ENCODE data around the gene TTC39A.

Gene TTC39A

DNA sequence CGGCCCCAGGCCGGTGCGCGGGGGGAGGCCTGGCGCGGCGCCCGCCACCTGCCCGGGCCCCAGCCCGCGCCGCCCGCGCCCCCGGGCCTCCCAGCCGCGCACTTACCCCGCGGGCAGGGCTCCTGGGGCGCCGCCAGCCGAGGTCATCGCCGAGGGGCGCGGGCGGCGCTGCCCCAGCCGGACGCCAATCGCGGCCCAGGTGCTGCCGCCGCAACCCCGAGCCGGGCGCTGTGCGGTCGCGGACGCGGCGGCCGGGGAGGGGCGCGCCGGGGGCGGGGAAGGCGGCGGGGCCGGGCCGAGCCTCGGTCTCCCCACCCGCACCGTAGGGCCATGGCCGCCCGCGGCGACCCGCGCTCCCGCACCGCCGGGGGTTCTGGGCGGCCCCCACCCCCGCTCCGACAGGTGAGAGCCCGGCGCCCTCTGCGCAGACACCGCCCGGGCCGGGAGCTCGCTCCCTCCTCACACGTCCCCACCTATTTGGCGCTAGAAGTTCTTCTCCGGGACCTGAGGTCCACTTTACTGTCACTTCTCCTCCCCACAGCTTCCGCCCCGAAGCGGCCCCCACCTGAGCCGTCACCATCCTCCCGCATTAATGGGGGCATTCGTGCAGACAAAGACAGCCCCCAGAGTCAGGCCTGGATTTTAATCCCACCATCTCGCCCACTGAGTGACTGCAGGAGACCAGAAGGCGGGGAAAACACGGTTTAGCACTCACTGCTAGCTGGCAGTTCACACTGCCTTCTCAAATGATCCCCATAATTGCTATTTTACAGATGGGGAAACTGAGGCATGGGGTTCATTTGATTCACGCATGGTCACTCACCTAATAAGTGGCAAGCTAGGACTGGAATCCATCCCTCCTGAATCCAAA, at the start of gene TTC39A:
Gene TTC39A, minus strand, starts transcription at position 232 of the 871 bp plus-strand sequence. Its CDS starts 85 bp downstream, at position 147.
- DNase-seq (ENCODE audit: low read depth in 3 of 3), result no peak

DNA sequence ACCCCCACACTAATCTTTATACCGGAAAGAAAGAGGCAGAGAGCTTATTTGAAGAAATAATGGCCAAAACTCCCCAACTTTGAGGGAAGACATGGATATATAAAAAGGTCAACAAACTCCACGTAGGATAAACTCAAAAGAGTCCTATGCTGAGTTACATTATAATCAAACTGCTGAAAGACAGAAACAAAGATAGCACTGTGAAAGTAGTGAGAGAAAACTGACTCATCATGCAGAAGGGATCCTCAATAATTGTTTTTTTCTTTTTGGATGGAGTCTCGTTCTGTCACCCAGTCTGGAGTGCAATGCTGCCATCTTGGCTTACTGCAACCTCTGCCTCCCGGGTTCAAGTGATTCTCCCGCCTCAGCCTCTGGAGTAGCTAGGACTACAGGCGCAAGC, 48.5 kb upstream of the TTC39A start:
- DNase-seq (ENCODE audit: low read depth in 3 of 3), result no peak

DNA sequence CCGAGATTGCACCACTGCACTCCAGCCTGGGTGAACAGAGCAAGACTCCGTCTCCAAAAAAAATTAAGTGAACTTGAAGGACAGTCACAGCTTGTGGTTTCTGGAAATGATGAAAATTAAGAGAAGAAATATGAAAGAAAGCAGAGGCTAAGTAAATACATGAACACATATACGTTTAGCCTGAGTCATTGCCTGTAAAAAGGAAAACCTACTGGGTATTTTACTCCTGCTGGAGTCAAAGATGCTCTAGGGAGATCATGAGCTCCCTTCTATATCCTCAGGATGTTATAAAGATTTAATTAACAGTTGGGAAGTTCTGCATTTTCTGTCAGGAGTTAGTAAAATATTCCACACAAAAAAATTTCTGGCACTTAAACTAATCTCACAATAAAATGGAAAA, 43.5 kb upstream of the TTC39A start:
- DNase-seq (ENCODE audit: low read depth in 3 of 3), result no peak

DNA sequence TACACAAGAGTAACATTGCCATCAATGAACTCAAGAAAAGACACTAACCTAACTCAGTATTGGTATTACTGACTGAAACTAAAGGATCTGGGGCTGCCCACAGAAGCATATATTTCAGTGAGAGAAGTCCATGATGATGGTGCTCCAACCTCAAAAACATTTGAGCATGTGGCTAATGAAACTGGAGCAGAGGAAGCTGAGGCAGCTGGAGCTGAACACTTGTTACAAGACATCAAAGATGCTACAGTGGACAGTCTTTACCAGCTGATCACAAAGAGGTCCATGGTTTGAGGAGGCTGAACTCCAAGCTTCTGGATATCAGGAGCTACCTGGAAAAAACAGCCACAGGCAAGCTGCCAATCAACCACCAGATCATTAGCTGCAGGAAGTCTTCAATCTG, 42.2 kb upstream of the TTC39A start:
- no peak for DNase-seq (ENCODE audit: low read depth in 3 of 3)

DNA sequence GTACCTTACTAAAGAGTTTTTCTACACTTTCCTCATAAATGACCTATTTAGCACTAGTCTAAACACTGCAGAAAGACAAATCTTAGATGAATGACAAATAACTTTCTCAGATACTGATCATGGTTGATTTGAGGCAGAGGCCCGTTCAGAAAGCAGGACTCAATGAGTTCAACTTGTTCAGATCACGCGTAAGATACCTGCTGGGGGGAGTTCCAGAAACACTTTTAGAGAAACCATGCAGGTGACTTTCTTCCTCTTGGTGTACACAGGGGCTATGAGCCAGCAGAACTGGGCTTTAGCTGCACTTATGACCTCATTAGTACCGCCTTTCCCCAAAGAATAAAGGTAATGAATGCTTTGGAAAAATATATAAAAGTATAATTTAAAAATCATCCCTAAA, 38.8 kb upstream of the TTC39A start:
- DNase-seq (ENCODE audit: low read depth in 3 of 3), result no peak

DNA sequence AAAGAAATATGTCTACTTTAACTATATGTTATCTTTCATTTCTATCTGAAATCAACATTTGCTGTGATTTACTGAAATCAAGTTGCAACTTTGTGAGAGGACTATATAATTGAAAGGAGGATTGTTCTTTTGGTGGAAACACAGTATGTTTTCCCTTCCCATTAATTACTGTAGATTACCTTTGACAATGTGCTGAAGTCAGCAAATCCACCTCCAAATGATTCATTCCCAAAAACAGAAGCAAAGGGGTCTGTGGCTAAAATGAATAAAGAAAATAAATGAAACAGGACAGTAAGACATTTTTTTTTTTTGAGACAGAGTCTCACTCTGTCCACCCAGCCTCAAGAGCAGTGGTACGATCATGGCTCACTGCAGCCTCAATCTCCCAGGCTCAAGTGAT, 35.4 kb upstream of the TTC39A start:
- DNase-seq (ENCODE audit: low read depth in 3 of 3), result no peak

DNA sequence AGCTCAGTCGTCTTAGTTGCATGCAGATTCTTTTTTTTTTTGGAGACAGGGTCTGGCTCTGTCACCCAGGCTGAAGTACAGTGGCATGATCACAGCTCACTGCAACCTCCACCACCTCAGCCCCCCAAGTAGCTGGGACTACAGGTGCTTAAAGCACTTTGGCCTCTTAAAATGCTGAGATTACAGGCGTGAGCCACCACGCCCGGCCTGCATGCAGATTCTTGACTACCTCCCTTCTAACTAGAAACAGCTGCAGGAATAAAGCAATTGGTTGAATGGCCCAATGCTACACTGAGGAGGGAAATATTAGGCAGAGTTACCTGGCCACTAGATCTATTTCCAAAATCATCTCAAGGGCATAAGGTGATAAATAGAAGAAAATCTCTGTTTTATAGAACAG, 29.5 kb upstream of the TTC39A start:
- DNase-seq (ENCODE audit: low read depth in 3 of 3), result no peak

DNA sequence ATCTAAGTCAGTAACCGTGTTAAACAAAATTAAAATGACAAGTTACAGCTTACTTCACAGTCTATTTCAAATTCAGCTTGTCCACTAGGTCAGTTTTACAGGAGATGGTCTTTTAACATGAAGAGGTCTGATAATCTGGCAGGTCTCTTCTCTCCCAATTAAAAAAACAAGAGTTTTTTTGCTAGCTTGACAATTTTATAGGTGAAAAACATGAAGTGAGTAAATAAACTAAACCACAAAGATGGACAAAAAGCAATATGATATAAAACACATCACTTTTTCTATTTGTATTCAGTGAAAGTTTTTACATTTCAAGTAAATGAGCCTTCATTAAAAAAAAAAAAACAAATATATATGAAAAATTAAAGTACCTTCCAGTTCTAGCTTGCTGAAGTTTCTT, 25.0 kb upstream of the TTC39A start:
- DNase-seq (ENCODE audit: low read depth in 3 of 3), result no peak

DNA sequence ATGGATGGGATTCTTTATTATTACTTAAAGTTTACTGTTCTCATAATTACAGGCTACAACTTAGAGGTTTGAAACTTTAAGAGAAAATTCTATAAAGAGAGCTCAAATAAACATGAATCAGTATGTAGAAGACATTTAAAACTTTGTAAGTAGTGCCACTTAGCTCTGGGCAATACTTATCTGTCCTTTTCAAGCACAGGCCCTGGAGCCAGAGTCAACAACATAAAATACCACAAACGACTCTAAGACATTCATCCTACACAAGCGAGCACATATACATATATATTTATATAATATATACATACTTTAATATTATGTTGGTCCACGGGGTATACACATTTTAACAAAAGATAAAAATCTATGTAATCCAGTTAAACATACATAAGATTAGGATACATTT, 24.1 kb upstream of the TTC39A start:
- no peak for DNase-seq (ENCODE audit: low read depth in 3 of 3)

DNA sequence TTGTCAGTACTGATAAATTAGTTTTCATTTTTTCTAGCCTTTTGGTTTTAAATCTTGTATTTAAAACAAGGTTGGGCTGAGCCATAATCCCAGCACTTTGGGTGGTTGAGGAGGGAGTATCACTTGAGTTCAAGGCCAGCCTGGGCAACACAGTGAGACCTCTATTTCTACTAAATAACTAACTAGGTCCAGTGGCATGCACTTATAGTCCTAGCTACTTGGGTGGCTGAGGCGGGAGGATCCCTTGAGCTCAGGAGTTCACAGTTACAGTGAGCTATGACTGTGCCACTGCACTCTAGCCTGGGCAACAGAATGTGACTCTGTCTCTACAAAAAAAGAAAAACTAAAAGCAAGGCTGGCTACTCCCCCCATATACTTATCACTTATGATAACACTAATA, 21.5 kb upstream of the TTC39A start:
- DNase-seq (ENCODE audit: low read depth in 3 of 3), result no peak

DNA sequence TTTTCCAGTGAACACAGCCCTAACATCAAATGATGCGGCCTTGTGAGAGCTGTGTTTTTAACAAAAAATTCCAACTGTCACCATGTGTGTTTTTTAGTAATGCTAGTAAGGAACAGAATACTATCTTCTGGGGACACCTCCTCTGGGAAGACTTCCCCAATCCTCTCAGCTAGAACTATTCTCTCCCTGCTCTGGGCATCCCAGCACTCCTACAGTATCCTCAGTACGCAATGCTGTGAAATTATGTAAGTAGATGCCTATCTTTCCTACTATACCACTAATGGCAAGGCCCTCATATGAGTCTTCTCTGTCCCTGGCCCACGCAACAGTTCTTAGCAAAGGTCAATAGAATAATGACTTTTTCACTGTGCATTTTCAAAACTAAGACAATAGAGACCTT, 19.5 kb upstream of the TTC39A start:
- no peak for DNase-seq (ENCODE audit: low read depth in 3 of 3)

DNA sequence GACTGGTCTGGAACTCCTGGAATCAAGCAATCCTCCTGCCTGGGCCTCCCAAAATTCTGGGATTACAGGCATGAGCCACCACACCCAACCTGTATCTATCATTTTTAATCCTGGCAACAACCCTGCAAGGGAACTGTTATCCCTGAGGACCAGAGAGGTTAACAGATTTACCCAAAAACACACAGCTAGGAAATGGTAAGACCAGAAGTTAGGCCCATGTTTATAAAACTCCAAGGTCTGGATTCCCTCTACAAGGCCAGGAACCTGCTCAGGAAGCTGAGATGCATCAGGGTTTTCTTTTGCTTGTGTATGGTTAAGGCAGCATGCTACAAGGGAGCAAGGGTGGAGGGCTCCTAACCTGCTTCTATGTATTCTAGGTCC, 17.8 kb upstream of the TTC39A start:
- DNase-seq (ENCODE audit: low read depth in 3 of 3), result no peak

DNA sequence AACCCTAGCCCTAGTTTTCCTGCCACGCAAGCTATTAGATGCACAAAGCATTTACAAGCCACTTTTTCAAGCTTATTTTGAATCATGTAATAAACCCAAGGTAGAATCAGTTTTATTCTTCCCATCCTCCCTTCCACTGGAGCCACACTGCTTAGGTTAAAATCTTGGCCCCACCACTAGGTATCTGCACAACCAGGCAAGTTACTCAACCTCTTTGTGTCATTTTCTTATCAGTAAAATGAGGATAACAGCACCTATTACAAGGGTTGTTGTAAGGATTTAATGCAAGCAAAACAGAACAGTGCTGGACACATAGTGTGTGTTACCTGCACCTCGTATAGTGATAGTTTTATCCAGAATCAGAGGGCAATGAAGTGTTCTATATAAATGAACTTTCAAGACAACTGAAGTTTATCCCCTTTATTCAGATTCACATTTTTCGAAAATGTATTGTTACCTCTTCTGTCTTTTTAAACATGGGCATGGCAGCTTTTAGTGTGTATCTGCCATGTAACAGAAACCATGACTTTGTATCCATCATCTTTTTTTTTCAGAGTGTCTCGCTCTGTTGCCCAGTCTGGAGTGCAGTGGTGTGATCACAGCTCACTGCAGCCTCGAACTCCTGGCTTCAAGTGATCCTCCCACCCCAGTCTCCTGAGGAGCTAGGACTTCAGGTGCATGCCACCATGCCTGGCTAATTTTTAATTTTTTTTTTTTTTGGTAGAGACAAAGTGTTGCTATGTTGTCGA, 17.2 kb upstream of the TTC39A start:
- no peak for DNase-seq (ENCODE audit: low read depth in 3 of 3)

DNA sequence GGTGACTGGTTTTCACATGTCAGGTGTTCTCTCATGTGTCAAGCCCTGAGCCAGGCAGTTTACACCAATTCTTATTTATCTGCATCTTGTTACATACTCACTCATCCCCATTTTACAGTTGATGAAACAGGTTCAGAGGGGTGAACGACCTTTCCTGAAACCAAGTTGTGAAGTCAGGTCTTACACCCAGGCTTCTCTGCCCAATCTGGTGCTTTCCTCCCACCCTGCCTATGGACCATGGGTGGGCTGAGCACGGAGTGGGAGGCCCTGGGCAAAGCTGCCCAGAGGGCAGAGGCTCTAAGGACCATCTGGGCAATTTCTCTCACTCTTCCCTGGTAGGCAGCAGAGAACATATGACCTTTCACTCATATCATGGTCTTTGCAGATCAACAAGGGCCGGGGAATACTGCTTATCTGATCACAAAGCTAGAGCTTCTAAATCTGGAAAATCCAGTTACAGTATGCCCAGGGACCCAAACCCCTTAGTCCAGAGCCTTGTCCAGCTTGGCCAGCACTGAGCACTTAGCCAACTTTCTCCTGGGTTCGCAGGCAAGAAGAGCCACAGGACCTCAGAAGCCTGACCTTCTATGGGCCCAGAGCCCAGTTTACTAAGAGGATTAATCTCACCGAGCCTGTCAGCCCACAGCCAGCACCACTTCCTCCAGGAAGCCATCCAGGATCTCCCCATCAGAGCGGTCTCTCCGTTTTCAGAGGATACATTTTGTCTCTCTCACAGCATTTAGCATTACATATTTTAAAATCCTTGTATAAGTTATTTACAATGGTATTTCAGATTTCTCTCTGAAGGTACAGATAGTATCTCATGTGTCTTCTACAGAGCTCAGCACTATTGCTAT, 16.0 kb upstream of the TTC39A start:
- DNase-seq (ENCODE audit: low read depth in 3 of 3), result no peak

DNA sequence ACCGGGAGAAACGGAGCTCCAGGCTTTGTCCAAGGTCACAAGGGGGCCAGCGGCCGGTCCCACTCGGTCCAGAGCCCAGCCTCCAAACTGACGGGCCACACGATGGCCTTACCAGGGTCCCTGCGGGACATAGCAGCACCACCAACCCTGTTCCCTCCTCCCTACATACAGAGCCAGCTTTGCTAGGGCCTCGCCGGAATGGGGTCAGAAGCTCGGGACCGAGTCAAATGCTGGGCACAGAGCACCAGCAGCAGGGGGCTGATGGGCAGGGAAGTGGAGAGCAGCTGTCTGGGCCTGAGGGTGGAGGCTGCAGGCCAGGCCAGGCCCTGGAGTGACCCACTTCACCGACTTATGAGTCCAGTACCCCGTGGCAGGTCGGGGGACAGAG, 14.9 kb upstream of the TTC39A start:
- DNase-seq (ENCODE audit: low read depth in 3 of 3), result no peak

DNA sequence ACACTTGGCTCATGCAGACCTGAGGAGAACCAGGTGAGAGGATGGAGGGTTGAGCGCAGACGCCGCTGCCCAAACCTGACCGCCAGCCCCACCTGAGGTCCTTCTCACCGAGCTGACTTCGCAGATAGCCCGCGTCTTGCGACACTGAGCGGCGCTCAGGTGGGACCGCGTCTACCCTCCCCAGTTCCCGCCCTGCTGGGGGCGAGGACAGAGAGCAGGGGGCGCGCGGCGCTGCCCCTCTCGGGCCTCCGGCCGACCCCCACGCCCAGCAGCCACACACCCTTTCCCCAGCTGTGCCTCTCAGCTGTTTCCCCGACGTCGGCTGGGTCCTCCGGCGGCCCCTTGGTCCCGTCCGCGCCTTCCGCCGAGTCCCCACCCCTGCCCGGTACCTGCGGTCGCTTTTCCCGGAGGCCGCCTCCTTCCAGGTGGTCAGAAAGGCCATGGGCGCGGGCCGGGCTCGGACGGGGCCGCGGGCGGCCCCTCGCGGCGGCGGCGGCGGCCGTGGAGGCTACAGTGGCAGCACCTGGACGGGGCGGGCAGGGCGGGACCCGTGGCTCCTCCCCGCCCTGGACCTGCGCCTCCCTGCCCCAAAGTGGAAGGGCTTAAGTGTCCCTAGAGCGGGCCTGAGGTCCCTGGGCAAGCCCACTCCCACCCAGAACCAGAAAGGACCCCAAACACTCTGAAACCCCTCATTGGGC, 14.4 kb upstream of the TTC39A start:
- DNase-seq (ENCODE audit: low read depth in 3 of 3), result no peak

DNA sequence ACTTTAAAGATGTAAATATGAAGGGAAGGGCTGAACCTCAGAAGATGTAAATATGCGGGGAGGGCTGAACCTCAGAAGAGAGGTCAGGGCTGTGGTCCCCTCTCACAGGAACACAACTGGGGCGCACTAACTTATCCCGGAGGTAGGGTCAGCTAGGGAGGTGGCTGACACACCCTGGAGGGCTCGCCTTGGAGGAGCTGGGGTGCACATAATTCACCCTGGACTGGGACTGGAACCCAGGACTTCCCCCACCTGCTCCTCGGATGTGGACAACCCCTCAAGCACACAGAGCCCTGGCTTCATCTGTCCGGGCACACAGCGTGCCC, 13.9 kb upstream of the TTC39A start:
- no peak for DNase-seq (ENCODE audit: low read depth in 3 of 3)

DNA sequence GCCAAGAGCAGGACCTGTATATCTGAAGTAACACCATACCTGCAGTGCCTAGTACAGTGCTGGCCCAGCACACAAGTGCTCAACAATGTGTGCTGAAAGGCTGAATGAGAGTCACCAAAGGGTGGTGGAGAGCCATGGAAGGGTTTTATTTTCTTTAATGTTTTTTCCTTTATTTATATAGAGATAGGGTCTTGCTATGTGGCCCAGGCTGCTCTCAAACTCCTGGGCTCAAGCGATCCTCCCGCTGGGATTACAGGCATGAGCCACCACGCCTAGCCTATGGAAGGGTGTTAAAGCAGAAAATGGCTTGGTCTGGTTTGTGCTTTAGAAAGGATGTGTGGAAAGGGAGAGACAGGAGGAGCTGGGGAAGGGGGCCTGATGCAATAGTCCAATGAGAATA, 13.3 kb upstream of the TTC39A start:
- no peak for DNase-seq (ENCODE audit: low read depth in 3 of 3)

DNA sequence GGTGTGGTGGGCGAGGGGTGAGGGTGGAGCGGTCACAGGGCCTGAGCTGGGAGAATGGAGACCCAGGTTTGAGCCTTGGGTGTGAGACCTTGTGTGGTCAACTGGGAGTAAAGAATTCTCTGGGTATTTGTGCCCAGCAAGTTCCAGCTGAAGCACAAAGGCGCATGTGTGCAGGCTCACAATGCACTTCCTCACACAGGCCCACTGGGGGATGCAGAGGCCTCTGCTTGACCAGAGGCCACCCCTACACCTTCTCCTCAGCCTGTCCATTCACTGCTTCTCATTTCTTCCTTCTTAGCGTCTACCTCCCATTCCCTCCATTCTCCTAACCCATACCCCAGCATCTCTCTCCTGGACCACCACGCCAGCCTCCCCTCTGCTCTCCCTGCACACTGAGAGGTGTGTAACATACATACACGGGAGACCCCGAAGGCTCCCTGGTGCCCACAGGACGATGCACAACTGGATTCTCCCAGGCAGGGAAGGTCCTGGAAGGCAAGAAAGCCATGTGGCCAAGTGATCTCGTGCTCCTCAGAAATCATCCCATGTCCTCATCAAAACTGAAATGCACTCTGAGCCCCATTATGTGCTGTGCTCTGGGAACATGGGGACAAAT, 12.3 kb upstream of the TTC39A start:
- no peak for DNase-seq (ENCODE audit: low read depth in 3 of 3)

DNA sequence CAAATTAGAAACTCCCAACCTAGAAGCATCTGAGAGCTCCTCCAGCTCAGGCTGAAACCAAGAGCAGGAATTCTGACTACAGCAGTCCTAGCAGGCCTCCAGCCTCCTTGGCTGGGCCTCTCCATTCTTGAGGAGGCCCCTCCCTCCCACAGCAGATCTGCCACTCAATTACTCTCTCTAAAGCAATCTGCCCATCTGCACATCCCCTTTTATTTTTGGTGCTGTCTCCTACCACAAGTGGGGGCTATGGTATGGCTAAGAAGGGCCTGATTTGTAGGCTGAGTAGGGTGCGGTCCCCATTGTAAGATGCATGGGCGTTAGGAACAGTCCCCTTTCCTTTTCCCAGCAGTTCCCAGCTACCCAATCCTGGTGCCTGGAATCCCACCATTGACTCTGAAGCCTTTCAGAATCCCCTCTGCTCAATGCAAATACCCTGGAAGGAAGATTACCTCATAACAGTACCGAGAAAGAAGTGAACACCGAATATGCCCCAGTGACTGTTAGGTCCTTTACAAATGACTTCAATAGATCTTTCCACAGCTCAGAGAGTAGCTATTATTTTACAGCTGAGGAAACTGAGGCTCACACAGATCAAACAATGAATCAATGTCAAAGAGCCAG, 11.6 kb upstream of the TTC39A start:
- DNase-seq (ENCODE audit: low read depth in 3 of 3), result no peak

DNA sequence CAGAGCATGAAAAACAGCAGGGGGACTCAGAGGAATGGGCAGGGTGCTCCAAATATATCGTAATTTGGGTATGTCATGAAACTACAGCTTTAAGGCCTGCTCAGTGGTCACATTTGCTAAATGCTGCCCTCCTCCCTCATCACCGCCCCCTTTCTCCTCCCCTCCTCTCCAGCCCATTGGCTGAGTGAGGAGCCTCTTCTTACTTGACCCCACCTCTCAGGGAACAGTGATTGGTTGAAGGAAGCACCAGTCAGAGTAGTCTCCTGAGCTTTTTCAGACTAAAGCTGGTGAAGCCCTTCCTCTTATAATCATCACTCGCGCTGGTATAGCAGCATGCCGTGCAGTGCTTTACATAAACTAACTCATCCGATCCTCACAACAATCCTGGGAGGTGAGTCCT, 10.0 kb upstream of the TTC39A start:
- DNase-seq (ENCODE audit: low read depth in 3 of 3), result no peak

All from stimulated activated CD4-positive, alpha-beta T cell treated with anti-CD3 and anti-CD28 coated beads, TNF-alpha, amount 100 ng/mL, for 4 hours (primary cell).